Kidney capillary endothelial cell (primary cell): Measurements from ENCODE around the gene ALKBH8.
"Not testable (repeated sequence)": the region's sequence is repeated elsewhere in the genome, so short reads cannot be mapped to it uniquely, and the experiment has no call there.

Experiments
- DNase-seq: peaks from one replicate; pipeline ENCODE4 v3.0.0-alpha.2; 2018; ENCODE audit warnings: low spot score

Gene ALKBH8

GRCh38 chr11:107577346-107577711 lies 11.8 kb upstream of the ALKBH8 start:
- DNase-seq: no peak

- DNase-seq: peak; percentile 41
Measured at GRCh38 chr11:107576497-107577345, 11.2 kb upstream of the ALKBH8 start.

DNA sequence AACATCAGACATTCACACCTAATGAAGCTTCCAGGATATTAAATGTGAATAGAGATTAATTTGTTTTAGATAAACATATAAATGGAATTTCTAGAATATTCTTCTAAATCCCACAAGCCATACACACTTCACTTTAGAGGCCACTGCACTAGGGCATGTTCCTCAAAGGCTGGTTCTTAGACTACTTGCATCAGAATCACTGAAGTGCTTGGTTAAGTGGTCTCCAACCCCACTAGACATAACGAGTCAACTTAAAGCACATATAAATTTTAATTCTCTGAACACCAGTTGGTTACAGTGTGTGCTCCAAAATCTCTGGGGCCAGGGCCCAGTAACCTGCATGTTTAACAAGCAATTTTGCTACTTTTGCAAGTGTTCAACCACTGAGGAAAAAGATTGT lies 7.9 kb upstream of the ALKBH8 start:
- DNase-seq: no peak

- no peak for DNase-seq
Measured at GRCh38 chr11:107570015-107570414, 4.5 kb upstream of the ALKBH8 start.

DNA sequence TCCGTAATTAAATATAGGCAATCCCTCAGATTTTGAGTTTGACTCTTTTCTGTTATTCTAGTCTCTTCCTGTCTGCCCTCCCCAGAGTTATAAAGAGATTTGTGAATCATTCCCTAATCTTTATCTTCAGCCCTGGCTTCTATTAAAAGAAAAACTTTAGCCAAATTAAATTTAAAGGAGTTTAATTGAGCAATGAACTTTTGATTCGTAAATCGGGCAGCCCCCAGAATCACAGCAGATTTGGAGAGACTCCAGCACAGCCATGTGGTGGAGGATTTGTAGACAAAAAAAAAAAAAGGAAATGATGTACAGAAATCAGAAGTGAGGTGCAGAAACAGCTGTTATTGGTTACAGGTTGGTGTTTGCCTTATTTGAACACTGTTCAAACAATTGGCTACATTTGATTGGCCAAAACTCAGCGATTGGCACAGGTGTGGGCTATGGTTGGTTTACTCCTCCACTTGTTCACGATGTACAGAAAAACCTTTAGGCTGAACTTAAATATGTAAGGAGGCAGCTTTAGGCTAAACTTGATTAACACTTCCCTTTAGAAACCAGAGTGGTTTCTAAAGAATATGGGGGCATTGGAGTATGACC lies 2.3 kb upstream of the ALKBH8 start:
- DNase-seq: no peak

GRCh38 chr11:107566569-107566968 lies 1.0 kb upstream of the ALKBH8 start:
- DNase-seq: no peak

GRCh38 chr11:107565955-107566501 lies 493 bp upstream of the ALKBH8 start:
- DNase-seq: not testable (repeated sequence)

DNA sequence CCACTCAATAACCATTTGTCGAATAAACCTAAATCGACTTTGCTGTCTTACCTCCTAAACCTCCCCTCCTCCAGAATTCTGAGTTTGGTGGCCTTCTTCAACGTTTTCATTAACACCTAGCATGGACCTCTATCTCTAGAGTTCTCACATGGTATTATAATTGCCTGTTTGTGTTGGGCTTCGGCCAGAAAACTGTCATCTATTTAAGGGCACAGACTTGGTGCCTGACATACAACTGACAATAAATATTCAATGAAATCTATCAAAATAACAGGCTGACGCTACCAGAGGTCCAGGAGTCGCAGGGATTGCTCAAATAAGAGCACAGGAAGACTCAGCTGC lies 687 bp downstream of the ALKBH8 start:
- DNase-seq: no peak

DNA sequence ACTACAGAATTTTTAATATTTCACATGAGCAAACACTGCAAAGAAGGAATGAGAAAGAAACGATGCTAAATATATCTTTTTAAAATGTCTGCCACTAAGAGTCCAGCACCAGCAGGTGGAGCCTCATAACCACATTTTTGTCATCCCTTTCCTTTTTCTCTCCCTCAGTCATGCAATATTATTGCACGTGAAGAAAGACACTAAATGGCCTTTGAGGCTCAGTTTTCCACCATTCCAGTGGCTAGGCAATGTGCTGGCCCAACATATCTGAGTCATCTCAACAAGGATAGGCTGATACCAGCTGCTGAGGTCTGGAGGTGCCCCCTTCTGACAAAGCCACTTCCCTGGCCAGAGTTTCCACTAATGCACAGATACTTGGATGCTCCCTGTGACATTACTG lies 1.8 kb downstream of the ALKBH8 start:
- DNase-seq: no peak

DNA sequence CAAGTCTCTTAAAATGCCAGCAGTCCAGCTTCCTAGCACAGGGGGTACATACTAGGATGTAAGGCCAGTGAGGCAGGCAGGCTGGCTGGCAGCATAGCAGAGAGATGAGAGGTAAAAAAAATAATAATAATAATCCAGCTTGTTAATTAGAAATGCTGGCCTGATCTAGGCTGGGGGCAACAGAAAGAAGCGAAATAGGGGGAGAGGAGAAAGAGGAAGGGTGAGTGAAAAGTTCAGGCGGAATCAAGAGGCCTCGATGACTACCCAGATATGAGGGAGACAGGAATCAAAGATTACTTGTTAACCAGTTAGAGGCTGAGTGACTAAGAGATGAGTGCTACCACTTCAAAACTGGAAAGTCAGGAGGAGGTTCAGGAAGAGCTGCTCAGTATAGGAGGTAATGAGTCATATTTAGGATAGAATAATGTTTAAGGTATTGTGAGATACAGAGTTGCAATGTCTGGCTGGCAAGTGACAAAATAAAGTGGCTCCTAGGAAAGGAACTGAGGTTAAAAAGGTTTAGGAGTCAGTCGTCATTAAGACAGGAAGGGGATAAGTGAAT lies 2.8 kb downstream of the ALKBH8 start:
- DNase-seq: peak; percentile 93

- DNase-seq: no peak
Measured at GRCh38 chr11:107561688-107562087, 3.8 kb downstream of the ALKBH8 start.

- DNase-seq: no peak
Measured at GRCh38 chr11:107550304-107550703, 15.2 kb downstream of the ALKBH8 start.

GRCh38 chr11:107549954-107550285 lies 15.6 kb downstream of the ALKBH8 start:
- no peak for DNase-seq

- peak; percentile 62 for DNase-seq
Measured at GRCh38 chr11:107549253-107549953, 16.1 kb downstream of the ALKBH8 start.

GRCh38 chr11:107547961-107548360 lies 17.6 kb downstream of the ALKBH8 start:
- no peak for DNase-seq

DNA sequence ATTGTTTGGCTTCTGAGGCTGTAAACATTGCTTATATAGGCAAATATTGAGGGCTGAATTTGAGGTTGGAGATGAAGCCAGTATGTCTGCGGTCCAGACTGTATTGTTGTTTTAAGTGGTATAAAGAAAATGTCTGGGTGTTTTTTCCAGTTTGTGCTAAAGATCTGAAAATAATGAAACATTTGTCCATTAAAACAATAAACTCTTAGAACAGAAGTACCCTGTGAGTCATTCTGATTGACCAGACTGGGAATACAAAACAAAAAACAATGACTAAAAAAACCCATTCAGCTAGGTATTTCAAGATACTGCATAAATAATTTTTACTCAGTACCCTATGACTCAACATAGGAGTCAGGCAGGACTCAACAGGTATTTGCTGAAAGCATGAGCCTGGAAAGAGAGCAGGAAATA lies 20.4 kb downstream of the ALKBH8 start:
- peak; percentile 67 for DNase-seq

GRCh38 chr11:107538821-107539220 lies 26.7 kb downstream of the ALKBH8 start:
- no peak for DNase-seq

DNA sequence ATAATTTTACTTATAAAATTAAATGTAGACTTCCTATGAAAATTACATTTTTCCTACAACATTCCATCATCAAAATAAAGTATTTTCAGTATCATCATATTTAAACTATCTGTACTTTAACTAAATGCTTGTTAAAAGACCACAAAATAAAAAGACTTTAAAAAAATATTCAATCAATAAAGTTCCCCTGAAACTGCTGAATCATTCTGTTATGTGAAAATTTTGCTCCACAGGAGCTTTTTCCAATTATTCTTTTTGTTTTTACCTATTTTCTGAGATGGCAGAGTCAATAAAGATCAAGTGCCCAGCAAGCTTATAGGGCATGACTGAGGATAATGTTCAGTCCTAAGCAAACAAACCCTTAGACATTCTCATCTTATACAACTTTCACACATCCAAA lies 27.3 kb downstream of the ALKBH8 start:
- DNase-seq: no peak

DNA sequence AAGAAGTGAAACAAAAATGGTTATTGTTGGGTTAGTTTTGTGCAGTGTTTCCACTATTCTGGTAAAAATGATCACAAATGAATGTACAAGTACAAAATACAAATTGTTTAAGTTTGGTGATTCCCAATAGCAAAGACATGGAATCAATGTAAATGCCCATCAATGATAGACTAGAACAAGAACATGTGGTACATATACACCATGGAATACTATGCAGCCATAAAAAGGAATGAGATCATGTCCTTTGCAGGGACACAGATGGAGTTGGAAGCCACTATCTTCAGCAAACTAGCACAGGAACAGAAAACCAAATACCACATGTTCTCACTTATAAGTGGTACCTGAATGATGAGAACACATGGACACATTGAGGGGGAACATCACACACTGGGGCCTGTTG lies 28.4 kb downstream of the ALKBH8 start:
- DNase-seq: not testable (repeated sequence)

DNA sequence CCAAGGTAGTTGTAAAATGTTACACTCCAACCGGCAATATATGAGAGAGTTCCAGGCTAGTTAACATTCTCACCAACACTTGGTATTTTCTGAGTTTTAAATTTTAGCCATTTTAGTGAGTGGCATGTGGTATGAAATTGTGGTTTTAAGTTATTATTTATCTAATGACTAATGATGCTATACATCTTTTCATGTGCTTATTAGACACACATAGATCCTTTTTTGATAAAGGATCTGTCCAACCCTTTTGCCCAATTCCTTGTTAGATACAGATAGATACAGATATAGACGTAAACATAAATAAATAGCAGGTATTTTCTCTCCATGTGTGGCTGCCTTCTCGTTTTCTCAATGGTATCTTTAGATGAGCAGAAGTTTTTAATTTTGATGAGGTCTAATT lies 39.3 kb downstream of the ALKBH8 start:
- no peak for DNase-seq

DNA sequence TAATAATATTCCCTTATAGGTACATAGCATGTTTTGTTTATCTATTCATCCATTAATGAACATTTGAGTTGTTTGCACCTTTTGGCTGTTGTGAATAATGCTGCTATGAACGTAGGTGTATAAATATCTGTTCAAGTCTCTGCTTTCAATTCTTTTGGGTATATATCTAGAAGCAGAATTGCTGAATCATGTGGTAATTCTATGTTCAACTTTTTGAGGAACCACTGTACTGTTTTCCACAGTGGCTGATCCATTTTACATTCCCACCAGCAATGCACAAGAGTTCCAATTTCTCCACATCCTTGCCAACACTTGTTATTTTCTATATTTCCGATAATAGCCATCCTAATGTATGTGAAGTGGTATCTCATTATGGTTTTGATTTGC lies 56.7 kb downstream of the ALKBH8 start:
- no peak for DNase-seq

DNA sequence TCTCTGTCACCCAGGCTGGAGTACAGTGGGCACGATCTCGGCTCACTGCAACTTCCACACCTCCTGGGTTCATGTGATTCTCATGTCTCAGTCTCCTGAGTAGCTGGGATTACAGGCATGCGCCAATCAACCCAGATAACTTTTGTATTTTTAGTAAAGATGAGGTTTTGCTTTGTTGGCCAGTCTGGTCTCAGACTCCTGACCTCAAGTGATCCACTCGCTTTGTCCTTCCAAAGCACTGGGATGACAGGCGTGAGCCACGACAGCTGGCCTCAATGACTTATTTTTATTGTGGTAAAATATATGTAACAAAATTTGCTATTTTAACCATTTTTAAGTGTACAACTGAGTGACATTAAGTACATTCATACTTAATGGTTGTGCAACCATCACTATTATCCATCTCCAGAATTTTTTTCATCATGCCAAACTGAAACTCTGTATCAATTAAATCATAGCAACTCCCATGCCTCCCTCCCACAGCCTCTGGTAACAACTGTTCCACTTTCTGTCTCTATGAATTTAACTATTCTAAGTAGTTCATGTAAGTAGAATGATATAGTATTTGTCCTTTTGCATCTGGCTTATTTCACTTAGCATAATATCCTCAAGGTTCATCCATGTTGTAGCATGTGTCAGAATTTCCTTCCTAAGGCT lies 57.2 kb downstream of the ALKBH8 start:
- DNase-seq: no peak
